Lower leg skin (tissue), 4 donors: Measurements from ENCODE around the gene AQP9. TPM values are rescaled to one million over a fixed set of nuclear protein-coding genes. Genes with fewer than 3 reads are reported as not detected.
A peak's percentile ranks its signal among the peaks of the same experiment; 100 is the strongest.

Experiments used
- DNase-seq, 2 donors: peaks; one replicate each; pipeline ENCODE4 v3.0.0-alpha.2; 2019; ENCODE audit warnings: low spot score in 2 of 2
- H3K4me3 ChIP-seq: fragments of 200-600 bp; sonication (generic); 2 replicates; pipeline ENCODE4 v1.5.1; 2017; ENCODE audit warnings: mild to moderate bottlenecking, low read depth; ENCODE audit not compliant: poor library complexity, severe bottlenecking
- CTCF ChIP-seq, 3 donors: fragments of 450-650 bp; IDR thresholded peaks; one replicate each; pipeline ENCODE4 v1.5.1; 2016; ENCODE audit warnings: antibody characterized with exemption in 3 of 3, mild to moderate bottlenecking in 3 of 3, moderate library complexity in 2 of 3
- POLR2A ChIP-seq, 2 donors: fragments of 450-650 bp; IDR thresholded peaks; one replicate each; pipeline ENCODE4 v1.6.1; 2016 to 2017; ENCODE audit warnings: antibody characterized with exemption in 2 of 2, mild to moderate bottlenecking in 1 of 2, moderate library complexity in 1 of 2
- WGBS, 2 donors: methylation state at CpG; one replicate each; pipeline ENCODE4 v1.1.5; 2018; 5-methylcytosine and 5-hydroxymethylcytosine counted together
- intact Hi-C: fragments of 100-400 bp; cut with DNase I; formaldehyde crosslinking; loops from one replicate; pipeline ENCODE4 v1.15.0; 2023; ENCODE audit warnings: low total_unique reads
- total RNA-seq, 4 donors: library from RNA; depleted of rRNA; stranded (reverse); fragments of >200 nt; gene quantifications; one replicate each; pipeline ENCODE4 v1.1.0, GENCODE V29; 2016

AQP9 gene
- total RNA-seq, 4 donors from 2014 or later = 22.6 to 75.8 (median 38.1) TPM

- TF ChIP-seq CTCF (IDR thresholded peaks at IDR 0.05) (no peak), POLR2A (IDR thresholded peaks at IDR 0.05) (no peak)
- DNase-seq = no peak
- no peak overlapping the region for H3K4me3 ChIP-seq
- intact Hi-C loops = no loop called here
- WGBS, 2 donors = 80 to 92% methylated on average over 2 of the region's 2 CpGs
Observed at GRCh38 chr15:58135511-58136174, 2.5 kb upstream of the AQP9 start.

- intact Hi-C loops = no loop called here
- no peak for DNase-seq
- 70 to 93% methylated on average over 1 of the region's 1 CpG for WGBS, 2 donors
- TF ChIP-seq CTCF (IDR thresholded peaks at IDR 0.05) (no peak), POLR2A (IDR thresholded peaks at IDR 0.05) (no peak)
- H3K4me3 ChIP-seq = no peak overlapping the region
Observed at GRCh38 chr15:58136731-58137130, 1.4 kb upstream of the AQP9 start.

GRCh38 chr15:58137686-58138085 is 495 bp upstream of the AQP9 start:
- no peak overlapping the region for H3K4me3 ChIP-seq
- intact Hi-C loops = no loop called here
- no peak for DNase-seq
- no peak for TF ChIP-seq CTCF (IDR thresholded peaks at IDR 0.05)
- no peak for TF ChIP-seq POLR2A (IDR thresholded peaks at IDR 0.05)
- WGBS, 2 donors = 86 to 91% methylated on average over 1 of the region's 1 CpG

GRCh38 chr15:58139276-58139988 is 1.3 kb downstream of the AQP9 start:
- no peak overlapping the region for H3K4me3 ChIP-seq
- DNase-seq = peak in 1 of 2 donors; percentile 20
- WGBS, 2 donors = 26 to 33% methylated on average over 5 of the region's 5 CpGs
- intact Hi-C loops = no loop called here
- TF ChIP-seq CTCF (IDR thresholded peaks at IDR 0.05) = no peak
- no peak for TF ChIP-seq POLR2A (IDR thresholded peaks at IDR 0.05)

- intact Hi-C loops = no loop called here
- WGBS, 2 donors = 39 to 50% methylated on average over 3 of the region's 3 CpGs
- no peak for TF ChIP-seq CTCF (IDR thresholded peaks at IDR 0.05)
- no peak for TF ChIP-seq POLR2A (IDR thresholded peaks at IDR 0.05)
- DNase-seq = no peak
- H3K4me3 ChIP-seq = no peak overlapping the region
Observed at GRCh38 chr15:58139989-58140522, 1.9 kb downstream of the AQP9 start.
